GM18861 (cell line): ENCODE results near the gene LY86.

Experiments used
- ATAC-seq: cut with Tn5 transposase; IDR thresholded peaks from one replicate; pipeline ENCODE4 v1.9.1; 2021; ENCODE audit not compliant: unreplicated experiment

The LY86 gene

GRCh38 chr6:6569811-6570164 lies 18.7 kb upstream of the LY86 start:
- no peak for ATAC-seq

- ATAC-seq: no peak
These were observed 17.4 kb upstream of the LY86 start for GRCh38 chr6:6570929-6571671.

- no peak for ATAC-seq
These were observed 13.4 kb upstream of the LY86 start for GRCh38 chr6:6575143-6575542.

DNA sequence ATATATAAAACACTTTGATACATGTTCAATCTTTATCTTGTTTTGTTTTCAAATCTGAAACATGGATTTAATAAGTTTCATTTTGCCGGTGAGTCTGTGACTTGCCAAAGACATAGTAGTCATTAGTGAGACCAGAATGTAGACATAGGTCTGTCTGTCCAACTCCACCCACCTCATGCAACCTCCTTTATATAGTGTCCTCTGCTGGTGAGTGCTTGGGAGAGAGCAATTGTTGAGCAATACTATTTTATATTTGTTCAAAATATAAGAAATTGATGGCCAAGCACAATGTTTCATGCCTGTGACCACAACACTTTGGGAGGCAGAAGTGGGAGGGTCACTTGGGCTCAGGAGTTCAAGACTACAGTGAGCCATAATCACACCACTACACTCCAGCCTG lies 10.8 kb upstream of the LY86 start:
- ATAC-seq: no peak

DNA sequence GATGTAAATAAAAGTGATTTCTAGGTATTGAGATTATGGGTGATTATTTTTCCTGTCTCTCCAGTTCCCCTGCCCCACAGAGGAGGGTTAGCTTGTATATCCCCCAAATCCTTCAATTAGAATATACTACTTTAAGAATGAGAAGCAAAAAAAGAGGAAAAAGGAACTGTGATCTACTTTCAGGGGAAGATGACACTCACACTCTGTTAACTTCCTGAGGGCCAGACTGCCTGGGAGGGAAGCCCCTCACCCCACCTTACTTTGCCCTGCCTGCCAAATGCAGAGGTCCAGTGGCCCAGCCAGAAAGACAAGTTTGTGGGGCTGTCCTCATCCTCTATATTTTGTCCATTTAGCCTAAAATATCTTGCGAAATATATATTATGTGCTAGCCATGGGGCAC lies 9.2 kb upstream of the LY86 start:
- ATAC-seq: no peak

DNA sequence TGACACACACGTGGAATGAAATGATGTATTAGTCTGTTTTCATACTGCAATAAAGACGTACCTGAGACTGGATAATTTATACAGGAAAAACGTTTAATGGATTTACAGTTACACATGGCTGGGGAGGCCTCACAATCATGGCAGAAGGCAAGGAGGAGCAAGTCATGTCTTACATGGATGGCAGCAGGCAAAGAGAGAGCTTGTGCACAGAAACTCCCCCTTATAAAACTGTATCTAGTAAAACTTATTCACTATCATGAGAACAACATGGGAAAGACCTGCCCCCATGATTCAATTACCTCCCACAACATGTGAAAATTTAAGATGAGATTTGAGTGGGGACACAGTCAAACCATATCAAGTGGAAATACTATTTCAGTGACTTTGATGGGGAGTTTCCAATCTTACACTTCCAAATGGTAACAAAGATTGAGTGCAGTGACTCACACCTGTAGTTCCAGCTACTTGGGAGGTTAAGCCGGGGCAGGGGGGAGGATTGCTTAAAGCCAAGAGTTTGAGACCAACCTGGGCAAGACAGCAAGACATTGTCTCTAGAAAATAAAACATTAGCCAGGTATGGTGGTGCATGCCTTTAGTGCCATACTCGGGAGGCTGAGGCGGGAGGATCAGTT lies 8.2 kb upstream of the LY86 start:
- no peak for ATAC-seq

GRCh38 chr6:6581054-6581453 lies 7.5 kb upstream of the LY86 start:
- no peak for ATAC-seq

DNA sequence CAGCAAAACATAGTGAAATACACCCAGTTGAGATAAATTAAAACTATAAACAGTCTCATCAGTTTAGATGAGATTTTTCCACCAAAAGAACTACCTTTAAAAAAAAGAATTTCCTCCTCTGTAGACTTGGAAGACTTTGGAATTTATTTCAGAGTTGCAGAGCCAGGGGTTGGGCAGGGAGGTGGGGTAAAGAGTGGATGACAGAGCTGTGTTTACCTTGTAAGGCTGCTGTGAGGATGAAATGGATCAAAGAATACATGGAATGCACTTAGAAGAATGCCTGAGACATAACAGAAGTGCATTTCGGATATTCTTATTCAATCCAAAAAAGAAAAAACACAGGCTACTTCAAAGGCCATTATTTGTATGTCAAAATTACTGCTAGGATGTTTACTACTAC lies 6.4 kb upstream of the LY86 start:
- no peak for ATAC-seq

GRCh38 chr6:6583836-6584235 lies 4.7 kb upstream of the LY86 start:
- no peak for ATAC-seq

- ATAC-seq: peak; percentile 27
These were observed 4.1 kb upstream of the LY86 start for GRCh38 chr6:6584310-6585002.

DNA sequence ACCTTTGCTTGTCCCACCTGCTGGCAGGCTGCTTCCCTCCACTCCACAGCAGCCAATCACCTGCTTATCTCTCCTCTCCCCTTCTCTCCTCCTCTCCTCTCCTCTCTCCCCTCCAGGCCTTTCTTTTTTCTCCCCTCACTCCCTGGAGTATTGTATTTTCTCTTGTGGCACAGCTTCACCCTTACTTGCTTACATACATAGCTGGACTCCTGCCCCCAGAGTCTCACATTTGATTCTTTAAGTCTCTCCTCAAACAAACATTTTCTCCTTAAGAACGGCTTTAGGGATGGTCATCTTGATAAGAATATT lies 3.6 kb upstream of the LY86 start:
- no peak for ATAC-seq

GRCh38 chr6:6586167-6586566 lies 2.4 kb upstream of the LY86 start:
- no peak for ATAC-seq

GRCh38 chr6:6586671-6587526 lies 1.6 kb upstream of the LY86 start:
- ATAC-seq: peak; percentile 42

GRCh38 chr6:6587696-6588063 lies 840 bp upstream of the LY86 start:
- no peak for ATAC-seq

GRCh38 chr6:6588924-6589709 lies 597 bp downstream of the LY86 start:
- no peak for ATAC-seq

DNA sequence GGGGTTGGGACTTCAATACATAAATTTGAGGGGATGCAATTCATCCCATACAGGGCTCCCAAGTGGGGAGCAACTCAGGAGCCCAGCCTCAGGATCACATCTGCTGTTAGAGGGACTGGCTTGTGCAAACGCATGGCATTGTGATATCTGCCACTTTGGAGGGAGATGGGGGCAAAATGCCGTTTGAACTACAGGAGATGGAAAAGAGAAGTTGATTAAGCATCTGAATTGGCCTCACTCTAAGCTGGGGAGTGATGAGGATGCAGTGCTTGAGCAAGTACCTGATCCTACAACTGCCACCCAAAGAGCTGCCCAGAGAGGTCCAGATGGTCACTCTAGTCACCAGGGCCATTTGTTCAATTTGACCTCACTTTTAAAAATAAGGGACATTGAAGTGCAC lies 2.0 kb downstream of the LY86 start:
- ATAC-seq: no peak

- ATAC-seq: peak; percentile 27
These were observed 3.4 kb downstream of the LY86 start for GRCh38 chr6:6591778-6592465.

GRCh38 chr6:6592826-6593475 lies 4.4 kb downstream of the LY86 start:
- no peak for ATAC-seq

DNA sequence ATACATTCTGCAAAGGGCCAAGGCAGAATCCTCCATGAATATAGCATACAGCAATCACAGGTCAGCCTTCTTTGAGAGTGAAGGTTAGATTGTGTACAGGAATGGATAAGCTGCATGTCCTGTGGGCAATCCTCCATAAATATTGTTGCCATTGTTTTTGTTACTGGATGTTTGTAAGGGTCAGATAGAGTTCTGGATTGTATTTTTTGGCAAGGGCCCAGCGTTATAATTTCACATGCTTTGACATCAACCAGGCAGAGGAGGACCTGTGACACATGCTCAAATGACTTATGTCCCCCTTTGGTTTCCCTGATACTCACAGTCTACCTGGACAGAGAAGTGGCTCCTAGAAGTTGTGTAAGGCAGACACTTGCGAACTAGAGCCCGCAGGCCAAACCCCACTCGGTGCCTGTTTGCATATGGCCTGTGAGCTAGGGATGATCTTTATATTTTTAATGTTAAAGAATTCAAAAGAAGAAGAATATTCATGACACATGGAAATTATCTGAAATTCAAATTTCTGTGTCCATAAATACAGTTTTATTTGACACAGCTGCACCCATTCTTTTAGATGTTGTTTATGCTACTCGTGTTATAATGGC lies 5.4 kb downstream of the LY86 start:
- no peak for ATAC-seq
